ACHN (cell line): ENCODE measurements around the gene HIBADH.

Experiments used
- DNase-seq: peaks from one replicate; pipeline ENCODE4 v3.0.0-alpha.2; 2015
- in situ Hi-C: cut with HindIII; loops from 2 replicates; pipeline ENCODE4 v1.10.0; 2017; ENCODE audit warnings: low sequenced_read_pairs, low pct_ligation_motif_present, low pct_unique_long_range_greater_than_20kb

HIBADH gene

GRCh38 chr7:27484451-27484850 lies 178.2 kb downstream of the HIBADH start:
- in situ Hi-C loops = no loop called here
- no peak for DNase-seq

- DNase-seq = no peak
- in situ Hi-C loops = no loop called here
Measured at GRCh38 chr7:27482219-27482618, 180.5 kb downstream of the HIBADH start.

GRCh38 chr7:27478556-27478955 lies 184.1 kb downstream of the HIBADH start:
- no peak for DNase-seq
- in situ Hi-C loops = no loop called here

GRCh38 chr7:27478084-27478483 lies 184.6 kb downstream of the HIBADH start:
- no peak for DNase-seq
- in situ Hi-C loops = no loop called here

GRCh38 chr7:27476493-27476892 lies 186.2 kb downstream of the HIBADH start:
- no peak for DNase-seq
- in situ Hi-C loops = no loop called here
